IPS DF 4.7 (cell line): Measurements from ENCODE around the gene GRIP1.
"Not testable (repeated sequence)": the region's sequence is repeated elsewhere in the genome, so short reads cannot be mapped to it uniquely, and the experiment has no call there.

Experiments used
- DNase-seq: peaks from one replicate; pipeline ENCODE4 v3.0.0-alpha.2; 2013; ENCODE audit warnings: low spot score; ENCODE audit errors: extremely low read depth

GRIP1 gene

DNA sequence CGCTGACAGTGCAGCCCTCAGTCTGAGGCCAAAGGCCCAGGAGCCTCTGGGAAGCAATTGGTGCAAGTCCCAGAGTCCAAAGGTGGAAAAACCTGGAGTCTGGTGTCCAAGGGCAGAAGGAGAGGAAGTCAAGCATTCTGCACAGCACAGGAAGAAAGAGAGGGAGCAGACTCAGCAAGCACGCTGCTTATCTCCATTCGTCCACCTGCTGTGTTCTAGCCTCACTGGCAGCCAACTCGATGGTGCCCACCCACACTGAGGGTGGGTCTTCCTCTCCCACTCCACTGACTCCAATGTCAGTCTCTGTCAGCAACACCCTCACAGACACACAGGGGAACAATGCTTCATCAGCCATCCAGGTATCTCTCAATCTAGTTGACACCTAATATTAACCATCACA is 337.8 kb downstream of the GRIP1 start:
- DNase-seq = no peak

DNA sequence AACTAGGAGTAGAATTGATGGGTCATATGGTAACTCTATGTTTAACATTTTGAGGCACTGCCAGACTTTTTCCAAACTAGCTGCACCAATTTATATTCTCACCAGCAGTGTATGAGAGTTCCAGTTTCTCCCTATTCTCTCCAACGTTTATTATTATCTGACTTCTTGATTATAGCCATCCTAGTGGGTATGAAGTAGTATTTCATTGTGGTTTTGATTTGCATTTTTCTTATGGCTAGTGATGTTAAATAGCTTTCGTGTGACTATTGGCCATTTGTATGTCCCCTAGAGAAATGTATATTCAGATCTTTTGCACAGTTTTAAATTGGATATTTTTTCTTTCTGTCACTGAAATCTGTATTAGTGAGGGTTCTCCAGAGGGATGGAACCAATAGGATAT is 338.7 kb downstream of the GRIP1 start:
- DNase-seq = no peak

DNA sequence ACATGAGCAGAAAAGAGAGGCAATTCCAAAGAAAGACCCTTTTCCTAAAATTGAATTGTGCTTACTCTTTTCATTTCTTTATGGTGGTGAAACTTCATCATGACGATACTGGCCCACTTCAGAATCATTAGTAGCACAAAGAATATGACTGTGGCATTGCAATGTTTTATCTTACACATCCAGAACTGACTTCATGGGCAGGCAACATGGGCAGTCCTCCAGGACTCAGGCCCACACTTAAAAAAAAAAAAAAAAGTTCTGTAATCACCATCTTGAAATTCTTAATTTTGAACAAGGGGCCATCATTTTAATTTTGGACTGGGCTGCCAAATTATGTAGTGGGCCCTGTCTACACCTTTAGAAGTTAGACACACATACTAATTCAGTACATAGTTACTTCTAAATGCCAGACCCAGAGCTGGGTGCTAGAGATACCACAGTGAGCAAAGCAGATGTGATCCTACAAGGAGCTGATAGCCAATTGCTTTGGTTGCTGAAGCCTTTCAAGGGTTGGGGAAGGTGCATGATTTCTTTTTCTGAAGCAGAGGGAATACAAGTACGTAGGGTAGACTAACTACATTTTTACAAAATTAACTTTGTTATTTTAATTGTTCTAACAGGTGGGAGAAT is 341.4 kb downstream of the GRIP1 start:
- no peak for DNase-seq

GRCh38 chr12:66335746-66336145 is 343.1 kb downstream of the GRIP1 start:
- no peak for DNase-seq

DNA sequence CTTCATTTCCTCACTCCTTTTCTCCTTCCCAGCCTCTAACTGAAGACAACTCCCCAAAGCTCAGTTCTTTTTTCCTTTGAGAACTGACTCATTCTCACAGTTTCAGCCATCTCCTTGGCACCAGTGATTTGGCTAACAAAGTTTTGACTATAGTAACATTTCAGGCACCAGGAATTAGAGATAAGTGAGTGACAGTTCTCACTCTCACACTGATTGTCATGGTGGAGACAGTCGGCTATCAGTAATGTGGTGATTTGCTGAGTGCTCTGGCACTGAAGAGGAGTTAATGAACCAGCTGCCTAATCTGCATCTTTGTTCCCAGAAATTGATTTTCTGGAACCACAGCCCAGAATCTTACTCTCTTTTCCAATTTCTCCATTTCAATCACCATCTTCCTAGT is 347.1 kb downstream of the GRIP1 start:
- no peak for DNase-seq

DNA sequence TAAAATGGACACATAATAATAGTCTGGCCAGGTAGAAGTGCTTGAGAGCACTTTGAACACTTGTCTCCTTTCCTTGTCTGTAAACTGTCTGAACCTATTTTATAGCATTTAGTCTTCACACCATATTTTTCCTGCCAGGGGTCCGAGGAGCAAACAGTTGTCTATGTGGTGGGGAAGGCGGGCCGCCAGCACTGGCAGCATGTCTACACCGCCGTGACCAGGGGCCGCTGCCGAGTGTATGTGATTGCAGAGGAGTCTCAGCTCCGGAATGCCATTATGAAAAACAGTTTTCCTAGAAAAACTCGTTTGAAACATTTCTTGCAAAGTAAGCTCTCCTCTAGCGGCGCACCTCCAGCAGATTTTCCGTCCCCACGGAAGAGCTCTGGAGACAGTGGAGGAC is 347.9 kb downstream of the GRIP1 start:
- no peak for DNase-seq

DNA sequence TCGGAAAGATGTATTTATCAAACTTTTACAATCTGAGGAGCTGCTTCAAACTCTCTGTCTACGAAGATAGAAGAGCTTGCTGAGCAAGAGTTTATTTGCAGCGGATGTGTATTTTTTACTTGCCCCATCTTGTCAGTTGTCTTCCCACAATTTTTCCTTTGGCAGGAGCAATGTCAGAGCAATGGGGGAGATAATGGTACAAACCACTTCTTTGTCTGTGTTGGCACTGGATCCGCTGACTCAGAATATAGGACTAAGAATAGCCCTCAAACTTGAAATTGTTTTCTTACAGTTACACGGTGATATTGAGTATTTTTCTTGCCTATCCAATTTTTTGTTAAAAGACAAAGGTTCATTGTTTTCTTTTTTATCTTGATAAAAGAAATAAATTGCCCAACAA is 348.9 kb downstream of the GRIP1 start:
- DNase-seq = no peak

- no peak for DNase-seq
Observed at GRCh38 chr12:66323017-66323416, 355.9 kb downstream of the GRIP1 start.

GRCh38 chr12:66321435-66321834 is 357.4 kb downstream of the GRIP1 start:
- DNase-seq = no peak

DNA sequence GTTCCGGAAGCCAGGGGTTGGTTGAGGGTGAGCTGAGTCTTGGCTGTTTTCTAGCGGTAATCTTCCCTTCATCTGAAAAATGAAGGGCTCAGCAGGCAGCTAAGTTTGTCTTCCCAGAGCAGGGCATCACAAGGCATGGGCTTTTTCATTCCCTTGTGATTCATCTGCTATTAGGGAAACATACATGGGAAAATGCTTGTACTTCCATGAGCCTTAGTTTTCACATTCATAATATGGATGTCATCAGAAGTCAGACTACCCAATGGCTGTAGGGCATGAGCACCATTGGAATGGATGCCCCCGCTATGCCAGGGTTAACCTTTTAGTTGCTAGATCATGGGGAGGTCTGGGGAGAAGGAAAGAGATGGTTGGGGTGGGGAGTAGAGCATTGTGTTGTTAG is 357.9 kb downstream of the GRIP1 start:
- no peak for DNase-seq

- DNase-seq = no peak
Observed at GRCh38 chr12:66319266-66319954, 359.5 kb downstream of the GRIP1 start.

DNA sequence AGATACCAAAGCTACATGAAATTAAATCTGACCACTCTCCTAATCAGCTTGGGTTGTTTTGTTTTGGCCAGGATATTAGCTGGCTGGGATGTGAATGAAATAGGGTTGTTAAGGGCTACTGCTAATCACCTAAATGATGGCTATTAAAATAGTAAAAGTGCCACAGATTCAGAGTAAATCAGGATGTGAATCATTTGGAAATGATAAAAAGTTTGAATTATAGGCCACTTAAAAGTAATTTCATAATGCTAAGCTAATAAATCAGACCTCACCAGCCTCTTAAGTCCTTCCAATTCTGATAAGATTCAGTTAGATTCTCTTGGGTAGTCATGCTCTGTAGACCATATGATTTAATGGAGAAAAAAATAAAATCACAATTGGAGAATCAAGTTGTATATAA is 364.6 kb downstream of the GRIP1 start:
- no peak for DNase-seq

DNA sequence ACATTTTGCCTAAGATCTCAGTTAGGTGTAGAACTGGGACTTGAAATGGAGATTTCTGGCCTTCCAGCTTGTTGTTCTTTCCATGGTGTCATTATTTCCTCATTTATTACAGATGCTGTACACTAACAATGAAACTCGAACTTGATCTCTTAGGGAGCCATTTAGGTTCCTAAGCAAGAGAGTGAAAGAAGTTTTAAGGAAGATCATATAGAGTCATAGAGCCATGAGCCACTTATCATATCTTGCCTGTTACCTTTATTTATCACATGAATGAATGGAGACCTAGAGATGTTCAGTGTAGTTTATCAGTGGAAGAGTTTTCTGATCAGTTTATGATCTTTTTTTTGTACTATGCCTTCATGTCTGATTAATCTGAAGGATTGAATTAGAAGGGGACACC is 366.7 kb downstream of the GRIP1 start:
- DNase-seq = no peak

- no peak for DNase-seq
Observed at GRCh38 chr12:66309606-66310005, 369.3 kb downstream of the GRIP1 start.

DNA sequence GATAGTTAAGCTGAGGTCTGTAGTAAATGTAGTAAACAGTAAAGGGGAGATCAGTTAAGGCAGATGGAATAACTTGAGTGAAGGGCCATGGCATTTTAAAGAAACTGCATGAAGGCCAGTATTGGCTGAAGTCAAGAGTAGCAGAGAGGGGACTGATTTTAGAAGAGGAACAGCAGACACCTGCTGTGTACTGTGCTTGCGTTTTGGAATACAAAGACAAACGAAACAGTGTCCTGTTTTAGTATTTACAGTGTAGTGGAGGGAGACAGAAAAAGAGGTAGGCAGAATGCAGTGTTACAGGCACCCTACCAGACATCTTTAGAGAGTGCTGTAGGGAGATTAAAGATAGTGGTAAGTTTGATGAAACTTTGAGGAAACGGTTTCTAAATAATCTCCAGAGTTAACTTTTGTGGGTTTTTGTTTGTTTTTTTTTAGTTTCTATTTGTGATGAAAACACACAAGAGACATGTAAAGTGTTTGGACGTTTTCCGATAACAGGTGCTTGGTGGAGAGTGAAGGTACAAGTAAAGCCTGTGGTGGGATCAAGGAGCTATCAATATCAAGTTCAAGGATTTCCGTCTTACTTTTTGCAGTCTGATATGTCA is 374.5 kb downstream of the GRIP1 start:
- DNase-seq = no peak

- DNase-seq = not testable (repeated sequence)
Observed at GRCh38 chr12:66303316-66303804, 375.5 kb downstream of the GRIP1 start.

GRCh38 chr12:66302827-66303169 is 376.1 kb downstream of the GRIP1 start:
- DNase-seq = no peak

DNA sequence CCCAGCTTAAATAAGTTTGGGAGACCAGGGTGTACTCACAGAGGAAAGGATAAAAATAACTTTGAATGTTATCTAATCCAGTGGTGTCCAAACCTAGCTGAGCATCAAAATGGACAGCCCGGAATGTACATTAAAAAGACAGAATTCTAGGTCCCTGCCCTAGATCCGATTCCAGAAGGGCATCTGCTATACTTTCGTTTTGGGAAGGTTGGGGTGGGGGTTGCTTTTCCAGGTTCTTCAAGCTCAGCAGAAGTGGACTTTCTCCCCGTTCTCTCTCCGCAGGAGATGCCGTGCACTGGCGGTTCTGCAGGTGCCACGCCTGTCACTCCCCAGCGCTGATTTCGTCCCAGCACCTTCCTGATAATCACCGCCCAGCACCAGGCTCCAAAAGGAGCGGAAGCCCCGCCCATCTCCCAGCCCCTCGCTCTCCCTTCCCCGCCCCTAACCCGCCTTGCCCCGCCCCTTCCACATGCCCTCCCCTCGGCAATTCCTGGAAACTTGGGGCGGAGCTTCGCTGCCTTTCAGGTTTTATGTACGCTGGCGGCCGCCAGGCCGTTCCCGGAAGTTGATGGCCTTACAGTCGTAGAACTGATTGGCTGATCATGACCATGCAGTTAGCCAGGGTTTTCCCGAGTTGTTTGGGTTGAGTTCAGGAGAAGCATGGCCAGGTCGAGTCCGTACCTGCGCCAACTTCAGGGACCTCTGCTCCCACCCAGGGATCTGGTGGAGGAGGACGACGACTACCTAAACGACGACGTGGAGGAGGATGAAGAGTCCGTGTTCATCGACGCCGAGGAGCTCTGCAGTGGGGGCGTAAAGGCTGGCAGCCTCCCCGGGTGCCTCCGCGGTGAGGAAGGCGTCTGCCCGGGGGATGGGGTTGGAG is 376.7 kb downstream of the GRIP1 start, which contains the start of gene HELB:
Gene HELB, plus strand, starts transcription at position 550 of the 883 bp plus-strand sequence. Its CDS starts 111 bp downstream, at position 661.
- peak; percentile 93 for DNase-seq

DNA sequence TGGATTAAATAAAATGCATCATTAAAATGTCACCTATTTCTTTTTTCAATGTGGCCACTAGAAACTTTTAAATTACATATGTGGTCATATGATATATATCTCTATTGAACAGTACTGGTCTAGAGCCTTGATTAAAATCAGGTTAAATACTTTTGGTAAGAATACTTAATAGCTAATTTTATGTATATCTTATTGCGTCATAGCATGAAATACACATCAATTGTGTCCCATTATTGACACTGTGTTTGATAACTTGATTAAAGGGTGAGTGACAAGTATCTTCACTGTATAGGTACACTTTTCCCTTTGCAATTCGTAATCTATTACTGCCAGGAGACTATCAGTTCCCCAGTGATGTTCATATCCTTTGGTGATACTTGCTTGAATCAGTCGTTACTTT is 381.0 kb downstream of the GRIP1 start:
- no peak for DNase-seq
